HCT116 (cell line): Measurements from ENCODE around the gene SLC30A3. TPM values are rescaled to one million over a fixed set of nuclear protein-coding genes. Genes with fewer than 3 reads are reported as not detected.

Experiments
- ATAC-seq: fragments of 200-7000 bp; cut with Tn5 transposase; 2 replicates; pipeline ENCODE4 v1.9.1; 2020; ENCODE audit warnings: mild to moderate bottlenecking, moderate library complexity
- BruUV-seq: library from RNA; stranded (reverse); fragments of 400-500 nt; replicated peaks from 2 replicates; lab custom pipeline; 2021; lab: Mats Ljungman, UMichigan
- CTCF ChIA-PET: fragments of 300-600 bp; sonication (Branson Sonifier 250); formaldehyde crosslinking; loops from one replicate; lab custom pipeline; 2021; ENCODE audit warnings: antibody characterized with exemption; lab: Charles Lee
- POLR2A ChIA-PET: fragments of 300-600, 350-600 bp; sonication (Branson Sonifier 250); formaldehyde crosslinking; loops from one replicate; lab custom pipeline; 2021; ENCODE audit warnings: antibody characterized with exemption; lab: Charles Lee
- RAD21 ChIA-PET, 2 experiments: fragments of 300-600 bp; sonication (Branson Sonifier 250); formaldehyde crosslinking; loops; one replicate each; lab custom pipeline; 2023; ENCODE audit warnings: low total read pairs in 2 of 2; ENCODE audit not compliant: uncharacterized antibody in 2 of 2, unreplicated experiment in 2 of 2, low non-redundant PET in 1 of 2; lab: Charles Lee
- DNase-seq: peaks from one replicate; pipeline ENCODE4 v3.0.0-alpha.2; 2010; ENCODE audit warnings: low read depth, low spot score
- H2AFZ ChIP-seq: fragments of 200-600 bp; shearing (Covaris generic), sonication (generic); 2 replicates; pipeline ENCODE4 v1.6.1; 2017; ENCODE audit warnings: low read depth, mixed run types, mixed read lengths, antibody characterized with exemption, low read length; ENCODE audit not compliant: poor library complexity, severe bottlenecking
- H3K27ac ChIP-seq: 2 replicates; pipeline ENCODE4 v1.5.1; 2012; ENCODE audit warnings: low read depth, low read length
- H3K27me3 ChIP-seq: fragments of 200-600 bp; sonication (generic); 2 replicates; pipeline ENCODE4 v1.6.1; 2016; ENCODE audit warnings: mixed run types, low read length, mixed read lengths; ENCODE audit not compliant: insufficient read depth
- H3K36me3 ChIP-seq, 2 experiments: fragments of 200-500 bp in 1 of 2; fragments of 200-600 bp in 1 of 2; sonication (Bioruptor generic) in 1 of 2; sonication (generic) in 1 of 2; 2 replicates each; pipeline versions ENCODE4 v1.5.1 to v1.6.1; 2014 to 2016; ENCODE audit warnings: low read length in 2 of 2, inconsistent platforms in 1 of 2, mixed read lengths in 1 of 2, mixed run types in 1 of 2; ENCODE audit not compliant: insufficient read depth in 2 of 2, control insufficient read depth in 1 of 2
- H3K4me1 ChIP-seq, 2 experiments: fragments of 200-600 bp in 1 of 2; sonication (generic) in 1 of 2; 2 replicates each; pipeline versions ENCODE4 v1.5.1 to v1.6.1; 2012 to 2017; ENCODE audit warnings: low read length in 2 of 2, inconsistent platforms in 1 of 2, mild to moderate bottlenecking in 1 of 2, mixed read lengths in 1 of 2, mixed run types in 1 of 2, moderate library complexity in 1 of 2; ENCODE audit not compliant: insufficient read depth in 2 of 2, control insufficient read depth in 1 of 2
- H3K4me2 ChIP-seq: fragments of 200-600 bp; sonication (generic); 2 replicates; pipeline ENCODE4 v1.6.1; 2017; ENCODE audit warnings: mixed run types, low read length, mixed read lengths
- H3K4me3 ChIP-seq, 2 experiments: fragments of 200-600 bp in 1 of 2; sonication (generic) in 1 of 2; replicated peaks in 1 of 2; 2 replicates each; pipeline ENCODE4 v1.5.1; 2011 to 2016; ENCODE audit warnings: low read length in 2 of 2, control low read depth in 1 of 2, low read depth in 1 of 2, mild to moderate bottlenecking in 1 of 2, mixed read lengths in 1 of 2, mixed run types in 1 of 2
- H3K79me2 ChIP-seq: fragments of 200-600 bp; sonication (generic); 2 replicates; pipeline ENCODE4 v1.6.1; 2017; ENCODE audit warnings: mild to moderate bottlenecking, mixed run types, low read length, moderate library complexity, mixed read lengths; ENCODE audit not compliant: insufficient read depth
- H3K9ac ChIP-seq: fragments of 200-600 bp; sonication (generic); 2 replicates; pipeline ENCODE4 v1.6.1; 2016; ENCODE audit warnings: low read length, mixed read lengths
- H3K9me2 ChIP-seq: fragments of 200-600 bp; sonication (generic), shearing (Covaris generic); 2 replicates; pipeline ENCODE4 v1.6.1; 2017; ENCODE audit warnings: mixed run types, mild to moderate bottlenecking, moderate library complexity; ENCODE audit not compliant: insufficient read depth
- H3K9me3 ChIP-seq, 2 experiments: fragments of 200-500 bp in 1 of 2; fragments of 200-600 bp in 1 of 2; sonication (Bioruptor generic) in 1 of 2; sonication (generic) in 1 of 2; 2 replicates each; pipeline ENCODE4 v1.6.1; 2014 to 2017; ENCODE audit warnings: low read length in 2 of 2, mixed read lengths in 2 of 2, inconsistent platforms in 1 of 2, low read depth in 1 of 2, mild to moderate bottlenecking in 1 of 2, mixed run types in 1 of 2, moderate library complexity in 1 of 2; ENCODE audit not compliant: control insufficient read depth in 1 of 2, insufficient read depth in 1 of 2
- H4K20me1 ChIP-seq: fragments of 200-600 bp; sonication (generic), shearing (Covaris generic); 2 replicates; pipeline ENCODE4 v1.6.1; 2017; ENCODE audit warnings: mixed run types, mild to moderate bottlenecking, moderate library complexity; ENCODE audit not compliant: insufficient read depth
- CEBPB ChIP-seq: IDR thresholded peaks from 2 replicates; pipeline ENCODE4 v1.6.1; 2012; ENCODE audit warnings: low read depth
- EGR1 ChIP-seq: IDR thresholded peaks from 2 replicates; pipeline ENCODE4 v1.6.1; 2012; ENCODE audit warnings: low read depth
- ELF1 ChIP-seq: IDR thresholded peaks from 2 replicates; pipeline ENCODE4 v1.6.1; 2012; ENCODE audit warnings: low read depth, borderline replicate concordance
- FOSL1 ChIP-seq: IDR thresholded peaks from 2 replicates; pipeline ENCODE4 v1.6.1; 2012; ENCODE audit warnings: low read depth
- JUND ChIP-seq: IDR thresholded peaks from 2 replicates; pipeline ENCODE4 v1.6.1; 2012
- POLR2AphosphoS5 ChIP-seq: IDR thresholded peaks from 2 replicates; pipeline ENCODE4 v1.6.1; 2011; ENCODE audit warnings: mild to moderate bottlenecking, low read depth, low read length, moderate library complexity
- SIN3A ChIP-seq: IDR thresholded peaks from 2 replicates; pipeline ENCODE4 v1.6.1; 2012; ENCODE audit warnings: low read depth
- SRF ChIP-seq: IDR thresholded peaks from 2 replicates; pipeline ENCODE4 v1.6.1; 2012; ENCODE audit warnings: low read depth
- YY1 ChIP-seq: IDR thresholded peaks from 2 replicates; pipeline ENCODE4 v1.6.1; 2011; ENCODE audit warnings: low read length, low read depth, moderate library complexity, mild to moderate bottlenecking; ENCODE audit not compliant: insufficient replicate concordance; ENCODE audit errors: extremely low read depth
- ZNF274 ChIP-seq: fragments of 200-500 bp; sonication (Bioruptor generic); IDR thresholded peaks from 2 replicates; pipeline ENCODE4 v1.6.1; 2014; ENCODE audit warnings: mild to moderate bottlenecking, low read depth, low read length, inconsistent platforms
- intact Hi-C: fragments of 100-400 bp; cut with micrococcal nuclease; formaldehyde crosslinking; loops from 2 replicates; pipeline ENCODE4 v1.10.0; 2022
- total RNA-seq: library from RNA; stranded (reverse); gene quantifications from one replicate; pipeline ENCODE4 v1.2.1, GENCODE V29; 2021; ENCODE audit not compliant: unreplicated experiment
- TF ChIP-seq, protein P1 (sequence below): IDR thresholded peaks from 2 replicates; pipeline ENCODE4 v1.6.1; 2012; ENCODE audit warnings: low read depth
- TF ChIP-seq, protein P2 (sequence below): IDR thresholded peaks from 2 replicates; pipeline ENCODE4 v1.6.1; 2012

Gene SLC30A3
- total RNA-seq, 1 experiment from 2014 or later = 20.5 TPM

DNA sequence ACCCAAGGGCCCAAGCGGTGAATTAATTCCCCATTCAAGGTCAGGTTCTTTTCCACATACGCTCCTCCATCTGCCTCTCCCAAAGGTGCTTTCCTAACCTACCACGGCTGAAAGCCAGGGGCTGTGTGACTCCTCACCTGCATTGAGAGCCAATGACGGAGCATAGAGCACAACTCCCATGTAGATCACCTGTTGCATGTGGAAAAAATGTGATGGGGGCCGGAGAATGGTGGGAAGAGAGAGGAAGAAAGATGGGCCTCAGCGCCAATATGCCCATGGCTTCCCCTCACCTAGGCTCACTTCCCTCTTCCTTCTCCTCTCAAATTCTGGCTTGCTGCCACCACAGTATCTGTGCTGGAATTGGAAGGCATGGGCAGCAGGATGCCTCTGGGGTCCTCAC lies 56.5 kb downstream of the SLC30A3 start:
- peaks cover 27 to 57% of the 10 kb centered on the region in 2 experiments; a peak in 2 of 4 replicates for H3K36me3 ChIP-seq
- ATAC-seq = no peak
- no peaks in the 10 kb centered on the region for H3K27me3 ChIP-seq
- TF ChIP-seq FOSL1 = no peak
- TF ChIP-seq, protein P1, sequence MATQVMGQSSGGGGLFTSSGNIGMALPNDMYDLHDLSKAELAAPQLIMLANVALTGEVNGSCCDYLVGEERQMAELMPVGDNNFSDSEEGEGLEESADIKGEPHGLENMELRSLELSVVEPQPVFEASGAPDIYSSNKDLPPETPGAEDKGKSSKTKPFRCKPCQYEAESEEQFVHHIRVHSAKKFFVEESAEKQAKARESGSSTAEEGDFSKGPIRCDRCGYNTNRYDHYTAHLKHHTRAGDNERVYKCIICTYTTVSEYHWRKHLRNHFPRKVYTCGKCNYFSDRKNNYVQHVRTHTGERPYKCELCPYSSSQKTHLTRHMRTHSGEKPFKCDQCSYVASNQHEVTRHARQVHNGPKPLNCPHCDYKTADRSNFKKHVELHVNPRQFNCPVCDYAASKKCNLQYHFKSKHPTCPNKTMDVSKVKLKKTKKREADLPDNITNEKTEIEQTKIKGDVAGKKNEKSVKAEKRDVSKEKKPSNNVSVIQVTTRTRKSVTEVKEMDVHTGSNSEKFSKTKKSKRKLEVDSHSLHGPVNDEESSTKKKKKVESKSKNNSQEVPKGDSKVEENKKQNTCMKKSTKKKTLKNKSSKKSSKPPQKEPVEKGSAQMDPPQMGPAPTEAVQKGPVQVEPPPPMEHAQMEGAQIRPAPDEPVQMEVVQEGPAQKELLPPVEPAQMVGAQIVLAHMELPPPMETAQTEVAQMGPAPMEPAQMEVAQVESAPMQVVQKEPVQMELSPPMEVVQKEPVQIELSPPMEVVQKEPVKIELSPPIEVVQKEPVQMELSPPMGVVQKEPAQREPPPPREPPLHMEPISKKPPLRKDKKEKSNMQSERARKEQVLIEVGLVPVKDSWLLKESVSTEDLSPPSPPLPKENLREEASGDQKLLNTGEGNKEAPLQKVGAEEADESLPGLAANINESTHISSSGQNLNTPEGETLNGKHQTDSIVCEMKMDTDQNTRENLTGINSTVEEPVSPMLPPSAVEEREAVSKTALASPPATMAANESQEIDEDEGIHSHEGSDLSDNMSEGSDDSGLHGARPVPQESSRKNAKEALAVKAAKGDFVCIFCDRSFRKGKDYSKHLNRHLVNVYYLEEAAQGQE = no peak
- TF ChIP-seq ELF1 = no peak
- TF ChIP-seq SIN3A = no peak
- peaks cover 19% of the 10 kb centered on the region; the same call in 1 of the 2 replicates for H3K79me2 ChIP-seq
- CTCF ChIA-PET = no interaction called here
- H3K4me3 ChIP-seq = no peak overlapping the region
- peaks cover 3 to 4% of the 10 kb centered on the region in 2 experiments; a peak in 2 of 4 replicates for H3K4me1 ChIP-seq
- BruUV-seq = no TSS peak
- RAD21 ChIA-PET = no interaction called here
- intact Hi-C loops = no loop called here
- H3K27ac ChIP-seq = no peak overlapping the region
- H2AFZ ChIP-seq = no peak overlapping the region
- no peak for DNase-seq
- H3K9me2 ChIP-seq = no peaks in the 10 kb centered on the region
- POLR2A ChIA-PET = no interaction called here
- H4K20me1 ChIP-seq = no peaks in the 10 kb centered on the region
- no peak overlapping the region for H3K9ac ChIP-seq
- H3K4me2 ChIP-seq = no peak overlapping the region
- H3K9me3 ChIP-seq = no peaks in the 10 kb centered on the region

GRCh38 chr2:27205206-27205605 lies 57.6 kb downstream of the SLC30A3 start:
- Histone ChIP-seq H3K4me1 (no peaks in the 10 kb centered on the region), H2AFZ (no peak overlapping the region), H3K27me3 (no peaks in the 10 kb centered on the region), H3K79me2 (peaks cover 14% of the 10 kb centered on the region; the same call in 1 of the 2 replicates), H3K36me3 (peaks cover 27 to 60% of the 10 kb centered on the region in 2 experiments; a peak in 2 of 4 replicates), H3K4me3 (no peak overlapping the region), H4K20me1 (no peaks in the 10 kb centered on the region), H3K27ac (no peak overlapping the region), H3K9me3 (no peaks in the 10 kb centered on the region), H3K9me2 (no peaks in the 10 kb centered on the region), H3K9ac (no peak overlapping the region), H3K4me2 (no peak overlapping the region)
- TF ChIP-seq SIN3A (no peak), POLR2AphosphoS5 (no peak), CEBPB (no peak), FOSL1 (no peak), ELF1 (no peak), EGR1 (no peak), JUND (no peak), SRF (no peak), YY1 (no peak), ZNF274 (no peak)
- TF ChIP-seq, protein P2, sequence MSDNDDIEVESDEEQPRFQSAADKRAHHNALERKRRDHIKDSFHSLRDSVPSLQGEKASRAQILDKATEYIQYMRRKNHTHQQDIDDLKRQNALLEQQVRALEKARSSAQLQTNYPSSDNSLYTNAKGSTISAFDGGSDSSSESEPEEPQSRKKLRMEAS = no peak
- ChIA-PET CTCF (no interaction called here), POLR2A (no interaction called here), RAD21 (no interaction called here)
- no peak for ATAC-seq
- no peak for DNase-seq
- intact Hi-C loops = no loop called here
- BruUV-seq = no TSS peak
